ENCODE data around the gene ZNF778. TPM values are rescaled to one million over a fixed set of nuclear protein-coding genes. Genes with fewer than 3 reads are reported as not detected.

Gene ZNF778
- total RNA-seq, 4 donors from 2014 or later, result 11.2 to 17.2 (median 13.9) TPM

GRCh38 chr16:89282523-89282922 lies 65.0 kb downstream of the ZNF778 start:
- no peak for DNase-seq (ENCODE audit: extremely low spot score)
- no peaks in the 10 kb centered on the region for H3K9me3 ChIP-seq
- no peak for TF ChIP-seq POLR2A (IDR thresholded peaks at IDR 0.05; ENCODE audit: low read depth)
- no peak for TF ChIP-seq EP300 (IDR thresholded peaks at IDR 0.05)
- no peak for TF ChIP-seq CTCF (IDR thresholded peaks at IDR 0.05)
- TF ChIP-seq POLR2AphosphoS5 (IDR thresholded peaks at IDR 0.05), result no peak
- peaks cover 35 to 96% (median 87%) of the 10 kb centered on the region in 4 donors for H3K36me3 ChIP-seq
- H3K4me3 ChIP-seq, result no peak overlapping the region
- H3K4me1 ChIP-seq, result no peaks in the 10 kb centered on the region
- intact Hi-C loops (cut with DNase I), result no loop called here
- WGBS, result 84% methylated on average over 18 of the region's 18 CpGs
- no peaks in the 10 kb centered on the region for H3K27me3 ChIP-seq
- H3K27ac ChIP-seq (replicated peaks in 1 of 4), result no peak overlapping the region

DNA sequence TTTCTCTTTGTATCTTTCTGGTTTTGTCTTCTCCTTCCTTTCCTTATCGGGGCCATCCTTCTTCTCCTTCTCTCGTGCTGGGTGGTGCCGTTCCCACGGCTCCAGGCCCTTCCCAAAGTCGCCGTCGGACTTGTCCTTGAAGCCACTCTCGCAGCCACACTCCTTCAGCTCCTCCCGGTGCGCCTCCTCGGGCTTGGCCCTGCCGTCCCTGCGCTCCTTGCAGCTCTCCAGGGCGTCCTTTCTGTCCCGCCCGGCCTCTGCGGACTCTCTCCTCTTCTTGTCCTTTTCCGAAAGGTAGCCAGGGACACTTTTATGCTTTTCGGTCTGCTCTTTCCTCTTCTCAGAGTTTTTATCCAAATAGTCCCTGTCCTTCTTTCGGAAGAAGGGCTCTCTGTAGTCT lies 65.9 kb downstream of the ZNF778 start:
- 91% methylated on average over 20 of the region's 20 CpGs for WGBS
- Histone ChIP-seq H3K36me3 (peaks cover 45 to 96% (median 87%) of the 10 kb centered on the region in 4 donors), H3K9me3 (no peaks in the 10 kb centered on the region), H3K27ac (replicated peaks in 1 of 4) (no peak overlapping the region), H3K27me3 (no peaks in the 10 kb centered on the region), H3K4me3 (no peak overlapping the region), H3K4me1 (no peaks in the 10 kb centered on the region)
- no peak for DNase-seq (ENCODE audit: extremely low spot score)
- intact Hi-C loops (cut with DNase I), result no loop called here
- no peak for TF ChIP-seq CTCF (IDR thresholded peaks at IDR 0.05)
- no peak for TF ChIP-seq POLR2A (IDR thresholded peaks at IDR 0.05; ENCODE audit: low read depth)
- TF ChIP-seq POLR2AphosphoS5 (IDR thresholded peaks at IDR 0.05), result no peak
- TF ChIP-seq EP300 (IDR thresholded peaks at IDR 0.05), result no peak

DNA sequence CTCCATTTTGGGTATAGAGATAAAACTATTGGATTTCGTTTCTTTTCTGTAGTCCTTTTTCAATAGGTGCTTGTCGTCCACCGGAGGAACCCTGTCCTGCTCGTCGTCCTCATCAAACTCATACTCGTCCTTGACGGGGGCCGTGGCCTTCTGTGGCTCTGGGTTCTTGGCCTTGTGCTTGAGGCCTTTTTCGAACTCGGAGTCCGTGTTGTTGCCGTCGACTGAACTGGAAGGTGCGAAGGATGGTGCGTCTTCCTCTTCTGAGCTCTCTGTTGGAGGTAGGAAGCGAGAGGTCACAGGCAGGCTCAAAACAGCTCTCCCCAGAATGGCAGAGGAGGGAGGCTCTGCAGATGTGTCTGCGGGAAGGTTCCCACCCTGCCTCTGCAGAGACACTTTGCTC lies 67.9 kb downstream of the ZNF778 start:
- H3K36me3 ChIP-seq, result peaks cover 51 to 97% (median 82%) of the 10 kb centered on the region in 4 donors
- no peaks in the 10 kb centered on the region for H3K9me3 ChIP-seq
- no peaks in the 10 kb centered on the region for H3K27me3 ChIP-seq
- no peak overlapping the region for H3K4me3 ChIP-seq
- TF ChIP-seq POLR2AphosphoS5 (IDR thresholded peaks at IDR 0.05) (no peak), POLR2A (IDR thresholded peaks at IDR 0.05; ENCODE audit: low read depth) (no peak), EP300 (IDR thresholded peaks at IDR 0.05) (no peak), CTCF (IDR thresholded peaks at IDR 0.05) (no peak)
- H3K27ac ChIP-seq (replicated peaks in 1 of 4), result no peak overlapping the region
- intact Hi-C loops (cut with DNase I), result no loop called here
- DNase-seq (ENCODE audit: extremely low spot score), result no peak
- 96% methylated on average over 17 of the region's 17 CpGs for WGBS
- H3K4me1 ChIP-seq, result peaks cover 0 to 7% (median 0%) of the 10 kb centered on the region in 4 donors

DNA sequence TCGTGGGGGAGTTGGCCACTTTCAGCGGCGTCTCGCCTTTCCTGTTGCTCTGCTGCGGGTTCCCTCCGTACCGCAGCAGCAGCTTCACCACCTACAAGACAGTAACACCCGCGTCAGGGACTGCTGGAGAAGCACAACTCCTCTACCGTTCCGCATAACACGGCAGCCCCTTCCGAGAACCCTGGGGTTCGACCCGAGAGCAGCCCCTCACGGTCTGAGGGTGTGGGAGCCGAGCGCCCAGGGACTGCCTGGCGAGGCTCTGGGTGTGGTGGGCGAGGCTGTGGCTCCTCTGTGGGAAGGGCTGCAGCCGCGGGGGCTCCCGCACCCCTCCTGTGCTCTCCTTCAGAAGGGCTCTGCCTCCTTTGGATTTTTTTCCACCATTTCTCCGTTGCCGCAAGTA lies 68.6 kb downstream of the ZNF778 start:
- Histone ChIP-seq H3K9me3 (no peaks in the 10 kb centered on the region), H3K36me3 (peaks cover 51 to 95% (median 82%) of the 10 kb centered on the region in 4 donors), H3K4me1 (peaks cover 0 to 7% (median under 1%) of the 10 kb centered on the region in 4 donors), H3K27me3 (no peaks in the 10 kb centered on the region), H3K4me3 (no peak overlapping the region), H3K27ac (replicated peaks in 1 of 4) (no peak overlapping the region)
- TF ChIP-seq POLR2AphosphoS5 (IDR thresholded peaks at IDR 0.05), result no peak
- no peak for TF ChIP-seq POLR2A (IDR thresholded peaks at IDR 0.05; ENCODE audit: low read depth)
- TF ChIP-seq EP300 (IDR thresholded peaks at IDR 0.05), result no peak
- TF ChIP-seq CTCF (IDR thresholded peaks at IDR 0.05), result no peak
- 91% methylated on average over 25 of the region's 25 CpGs for WGBS
- DNase-seq (ENCODE audit: extremely low spot score), result no peak
- intact Hi-C loops (cut with DNase I), result no loop called here

Other genes starting within 250 kb of the ZNF778 start
- gene CBFA2T3, start 240.5 kb upstream of the ZNF778 start, total RNA-seq, result 10 to 100 TPM in 1 of 4 donors, 1 to 10 TPM in 3; 2.0 to 10.4 (median 3.5) TPM
- gene ACSF3, start 123.9 kb upstream of the ZNF778 start, total RNA-seq, result 10 to 100 TPM; 23.5 to 29.8 (median 27.2) TPM
- gene CDH15, start 46.0 kb upstream of the ZNF778 start, total RNA-seq, result under 1 TPM in 3 of 4 donors, not detected in 1; under 0.01 to 0.17 (median 0.13) TPM
- under 1 TPM in 1 of 4 donors, not detected in 3; 0.26 TPM for gene SLC22A31, start 17.2 kb upstream of the ZNF778 start, total RNA-seq

Data from esophagus muscularis mucosa (tissue), 4 donors.